ENCODE measurements around the gene ZFPM1. TPM values are rescaled to one million over a fixed set of nuclear protein-coding genes. Genes with fewer than 3 reads are reported as not detected.

ZFPM1 gene
- polyA plus RNA-seq, 1 of the 3 experiments (the other 2 are of a cell fraction) = 1.2 TPM

DNA sequence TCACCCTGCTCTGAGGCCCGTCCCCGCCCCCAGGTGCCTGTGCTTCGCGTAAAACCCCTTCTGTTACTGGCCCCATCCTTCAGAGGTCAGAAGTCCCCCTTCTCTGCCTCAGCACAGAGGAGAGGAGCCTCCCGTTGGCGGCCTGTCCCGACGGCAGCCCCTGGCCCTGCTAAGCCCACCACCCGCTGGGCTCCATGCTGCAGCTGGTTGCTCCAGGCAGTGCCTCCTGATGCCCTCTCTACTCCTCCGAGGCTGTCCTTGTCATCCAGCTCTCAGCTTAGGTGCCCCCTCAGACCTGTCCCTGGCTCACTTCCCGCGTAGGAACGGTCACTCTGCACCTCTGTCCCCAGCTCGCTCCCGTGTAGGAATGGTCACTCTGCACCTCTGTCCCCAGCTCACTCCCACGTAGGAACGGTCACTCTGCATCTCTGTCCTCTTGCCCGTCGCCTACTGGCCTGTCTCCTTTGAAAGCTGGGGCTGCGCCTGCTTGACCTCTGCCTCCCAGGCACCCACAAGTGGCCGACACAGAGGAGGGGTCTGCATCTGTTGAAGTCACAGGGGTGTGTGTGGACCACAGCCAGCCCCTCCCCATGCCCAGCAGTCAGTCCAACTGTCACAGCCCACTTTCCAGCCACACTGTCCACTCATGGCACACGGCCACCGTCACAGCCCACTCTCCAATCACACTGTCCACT is 85.4 kb downstream of the ZFPM1 start (continued):
- TF ChIP-seq, protein P1, sequence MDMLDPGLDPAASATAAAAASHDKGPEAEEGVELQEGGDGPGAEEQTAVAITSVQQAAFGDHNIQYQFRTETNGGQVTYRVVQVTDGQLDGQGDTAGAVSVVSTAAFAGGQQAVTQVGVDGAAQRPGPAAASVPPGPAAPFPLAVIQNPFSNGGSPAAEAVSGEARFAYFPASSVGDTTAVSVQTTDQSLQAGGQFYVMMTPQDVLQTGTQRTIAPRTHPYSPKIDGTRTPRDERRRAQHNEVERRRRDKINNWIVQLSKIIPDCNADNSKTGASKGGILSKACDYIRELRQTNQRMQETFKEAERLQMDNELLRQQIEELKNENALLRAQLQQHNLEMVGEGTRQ (IDR thresholded peaks at IDR 0.05; ENCODE audit: borderline replicate concordance, low read depth, low read length) = no peak
- no peak for TF ChIP-seq NRF1 (IDR thresholded peaks at IDR 0.05; ENCODE audit: low read depth, low read length)
- no peak for TF ChIP-seq NFIC (IDR thresholded peaks at IDR 0.05; ENCODE audit: borderline replicate concordance)
- TF ChIP-seq, protein P2, sequence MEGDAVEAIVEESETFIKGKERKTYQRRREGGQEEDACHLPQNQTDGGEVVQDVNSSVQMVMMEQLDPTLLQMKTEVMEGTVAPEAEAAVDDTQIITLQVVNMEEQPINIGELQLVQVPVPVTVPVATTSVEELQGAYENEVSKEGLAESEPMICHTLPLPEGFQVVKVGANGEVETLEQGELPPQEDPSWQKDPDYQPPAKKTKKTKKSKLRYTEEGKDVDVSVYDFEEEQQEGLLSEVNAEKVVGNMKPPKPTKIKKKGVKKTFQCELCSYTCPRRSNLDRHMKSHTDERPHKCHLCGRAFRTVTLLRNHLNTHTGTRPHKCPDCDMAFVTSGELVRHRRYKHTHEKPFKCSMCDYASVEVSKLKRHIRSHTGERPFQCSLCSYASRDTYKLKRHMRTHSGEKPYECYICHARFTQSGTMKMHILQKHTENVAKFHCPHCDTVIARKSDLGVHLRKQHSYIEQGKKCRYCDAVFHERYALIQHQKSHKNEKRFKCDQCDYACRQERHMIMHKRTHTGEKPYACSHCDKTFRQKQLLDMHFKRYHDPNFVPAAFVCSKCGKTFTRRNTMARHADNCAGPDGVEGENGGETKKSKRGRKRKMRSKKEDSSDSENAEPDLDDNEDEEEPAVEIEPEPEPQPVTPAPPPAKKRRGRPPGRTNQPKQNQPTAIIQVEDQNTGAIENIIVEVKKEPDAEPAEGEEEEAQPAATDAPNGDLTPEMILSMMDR (IDR thresholded peaks at IDR 0.05) = no peak
- TF ChIP-seq GABPA (IDR thresholded peaks at IDR 0.05; ENCODE audit: low read depth) = no peak
- TF ChIP-seq EZH2phosphoT487 (IDR thresholded peaks at IDR 0.05; ENCODE audit: borderline replicate concordance, low read depth) = no peak
- no peak for TF ChIP-seq TAF1 (IDR thresholded peaks at IDR 0.05; ENCODE audit: borderline replicate concordance, low read depth, low read length)
- no peak for TF ChIP-seq RXRA (IDR thresholded peaks at IDR 0.05; ENCODE audit: borderline replicate concordance, low read depth)
- no peak for TF ChIP-seq EP300 (IDR thresholded peaks at IDR 0.05; ENCODE audit: borderline replicate concordance in 1 of 2, low read depth in 1 of 2, low read length in 1 of 2)
- no peak for TF ChIP-seq GATA2 (CRISPR knock-in tag; IDR thresholded peaks at IDR 0.05)

DNA sequence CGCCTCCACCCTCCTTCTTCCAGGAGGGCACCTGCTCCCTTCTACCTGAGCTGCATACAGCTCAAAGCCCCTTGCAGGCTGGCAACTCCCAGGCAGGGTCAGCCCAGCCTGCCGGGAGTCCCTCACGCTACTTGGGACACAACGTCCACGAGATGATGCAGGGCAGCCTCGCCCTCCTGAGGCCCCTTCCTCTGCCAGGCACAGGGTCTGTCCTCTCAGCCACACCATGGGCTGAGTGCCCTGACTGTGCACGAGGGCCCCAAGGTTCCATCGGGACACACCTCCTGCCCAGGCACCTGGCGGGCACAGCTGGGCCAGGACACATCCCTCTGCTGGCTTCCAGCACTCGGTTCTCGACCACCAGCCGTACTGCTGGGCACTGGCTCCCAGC is 86.2 kb downstream of the ZFPM1 start:
- H3K9ac ChIP-seq = no peak overlapping the region
- ChIA-PET POLR2A (no interaction called here), CTCF (interaction anchor here (0.8 to 1.5 kb wide), 5 partner anchors 20 to 102 kb away, joined by 3 to 5 read pairs (median 4); no protein-coding TSS in a partner anchor)
- 47% methylated on average over 11 of the region's 12 CpGs for WGBS (ENCODE audit: low lambda C conversion rate)
- H3K4me2 ChIP-seq = no peak overlapping the region
- H3K9me3 ChIP-seq = peaks cover 7% of the 10 kb centered on the region
- peaks cover 2% of the 10 kb centered on the region for H3F3A ChIP-seq (replicated peaks; ENCODE audit: insufficient read depth)
- no peak for DNase-seq
- no peak overlapping the region for H2AFZ ChIP-seq (ENCODE audit: low read depth)
- H3K4me3 ChIP-seq (ENCODE audit: low read depth in 2 of 2, low read length in 1 of 2) = no peak overlapping the region
- no peaks in the 10 kb centered on the region for H3K36me3 ChIP-seq (replicated peaks in 1 of 2; ENCODE audit: control insufficient read depth in 1 of 2, insufficient read depth in 2 of 2, low read length in 1 of 2)
- H3K4me1 ChIP-seq (ENCODE audit: control insufficient read depth in 1 of 2, insufficient read depth in 2 of 2, low read depth in 1 of 2, low read length in 1 of 2) = peaks cover 0 to 9% of the 10 kb centered on the region in 2 experiments; a peak in 1 of 4 replicates
- TF ChIP-seq, protein P1 (IDR thresholded peaks at IDR 0.05; ENCODE audit: borderline replicate concordance, low read depth, low read length) = no peak
- TF ChIP-seq FOXM1 (IDR thresholded peaks at IDR 0.05; ENCODE audit: low read depth) (no peak), EP300 (IDR thresholded peaks at IDR 0.05; ENCODE audit: borderline replicate concordance in 1 of 2, low read depth in 1 of 2, low read length in 1 of 2) (no peak), NFIC (IDR thresholded peaks at IDR 0.05; ENCODE audit: borderline replicate concordance) (no peak), TEAD4 (IDR thresholded peaks at IDR 0.05; ENCODE audit: borderline replicate concordance, insufficient read depth) (no peak), SMC3 (IDR thresholded peaks at IDR 0.05; ENCODE audit: low read depth, low read length) (no peak), TAF1 (IDR thresholded peaks at IDR 0.05; ENCODE audit: borderline replicate concordance, low read depth, low read length) (no peak)
- TF ChIP-seq, protein P3, sequence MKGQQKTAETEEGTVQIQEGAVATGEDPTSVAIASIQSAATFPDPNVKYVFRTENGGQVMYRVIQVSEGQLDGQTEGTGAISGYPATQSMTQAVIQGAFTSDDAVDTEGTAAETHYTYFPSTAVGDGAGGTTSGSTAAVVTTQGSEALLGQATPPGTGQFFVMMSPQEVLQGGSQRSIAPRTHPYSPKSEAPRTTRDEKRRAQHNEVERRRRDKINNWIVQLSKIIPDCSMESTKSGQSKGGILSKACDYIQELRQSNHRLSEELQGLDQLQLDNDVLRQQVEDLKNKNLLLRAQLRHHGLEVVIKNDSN (IDR thresholded peaks at IDR 0.05; ENCODE audit: borderline replicate concordance, low read depth) = no peak
- 0 out of 2 replicates have a peak, but pooled peaks cover 6% of the 10 kb centered on the region for H4K20me1 ChIP-seq (ENCODE audit: insufficient read depth)
- H3K27me3 ChIP-seq (ENCODE audit: insufficient read depth) = no peaks in the 10 kb centered on the region
- no peaks in the 10 kb centered on the region for H3K79me2 ChIP-seq (ENCODE audit: insufficient read depth)
- no peaks in the 10 kb centered on the region for H3K9me2 ChIP-seq
- no peak overlapping the region for H3K27ac ChIP-seq (ENCODE audit: low read depth in 2 of 2, low read length in 1 of 2)

Measured in SK-N-SH (cell line).